ENCODE measurements around the gene ADAMTSL4. TPM values are rescaled to one million over a fixed set of nuclear protein-coding genes. Genes with fewer than 3 reads are reported as not detected.

ADAMTSL4 gene
- total and polyA plus RNA-seq, 9 of the 15 experiments (the other 6 are each of a cell fraction or from before 2014, with no cell fraction given) = 12.7 to 212 (median 35.6) TPM

DNA sequence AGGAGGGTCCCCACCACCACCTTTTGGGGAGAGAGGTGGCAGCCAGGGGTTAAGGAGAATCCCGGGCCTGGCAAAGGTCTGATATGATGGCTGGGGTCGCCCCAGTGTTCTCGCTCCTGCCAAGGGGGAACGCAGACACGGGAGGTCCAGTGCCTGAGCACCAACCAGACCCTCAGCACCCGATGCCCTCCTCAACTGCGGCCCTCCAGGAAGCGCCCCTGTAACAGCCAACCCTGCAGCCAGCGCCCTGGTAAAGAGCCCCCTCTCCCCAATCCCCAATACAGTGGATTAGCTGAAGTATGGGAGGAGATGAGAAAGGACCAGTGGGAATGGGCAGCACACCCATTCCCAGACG lies 10.4 kb downstream of the ADAMTSL4 start (continued):
- TF ChIP-seq, protein P1, sequence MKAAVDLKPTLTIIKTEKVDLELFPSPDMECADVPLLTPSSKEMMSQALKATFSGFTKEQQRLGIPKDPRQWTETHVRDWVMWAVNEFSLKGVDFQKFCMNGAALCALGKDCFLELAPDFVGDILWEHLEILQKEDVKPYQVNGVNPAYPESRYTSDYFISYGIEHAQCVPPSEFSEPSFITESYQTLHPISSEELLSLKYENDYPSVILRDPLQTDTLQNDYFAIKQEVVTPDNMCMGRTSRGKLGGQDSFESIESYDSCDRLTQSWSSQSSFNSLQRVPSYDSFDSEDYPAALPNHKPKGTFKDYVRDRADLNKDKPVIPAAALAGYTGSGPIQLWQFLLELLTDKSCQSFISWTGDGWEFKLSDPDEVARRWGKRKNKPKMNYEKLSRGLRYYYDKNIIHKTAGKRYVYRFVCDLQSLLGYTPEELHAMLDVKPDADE (conservative IDR thresholded peaks at IDR 0.05; ENCODE audit: control insufficient read depth, low read depth, low read length) = 0 out of 2 replicates have a peak, but pooled peaks have one; percentile 11
- no peak for TF ChIP-seq KAT7 (CRISPR knock-in tag; IDR thresholded peaks at IDR 0.05; ENCODE audit: borderline replicate concordance)
- no peak for TF ChIP-seq ELF1 (tag; IDR thresholded peaks at IDR 0.05)
- TF ChIP-seq RNF2 (IDR thresholded peaks at IDR 0.05) = no peak
- TF ChIP-seq PPARD (CRISPR knock-in tag; IDR thresholded peaks at IDR 0.05) = no peak
- TF ChIP-seq RBM25 (IDR thresholded peaks at IDR 0.05; ENCODE audit: low read depth, low read length, severe bottlenecking) = no peak
- no peak for TF ChIP-seq BRD4 (IDR thresholded peaks at IDR 0.05)
- no peak for TF ChIP-seq SP2 (IDR thresholded peaks at IDR 0.05; ENCODE audit: extremely low read depth, low read depth, low read length, poor library complexity, severe bottlenecking)
- 0 out of 2 replicates have a peak, but pooled peaks have one; percentile 33 for TF ChIP-seq ZNF143 (CRISPR knock-in tag; IDR thresholded peaks at IDR 0.05)
- TF ChIP-seq ETS2 (tag; IDR thresholded peaks at IDR 0.05; ENCODE audit: borderline replicate concordance, poor library complexity, severe bottlenecking) = no peak
- no peak for TF ChIP-seq ZFP36 (IDR thresholded peaks at IDR 0.05; ENCODE audit: low read depth, low read length, partially characterized antibody)
- TF ChIP-seq ZC3H4 (CRISPR knock-in tag; IDR thresholded peaks at IDR 0.05; ENCODE audit: borderline replicate concordance) = no peak
- peak; percentile 65 for TF ChIP-seq POLR2G (IDR thresholded peaks at IDR 0.05; ENCODE audit: low read depth, low read length)
- no peak for TF ChIP-seq MITF (IDR thresholded peaks at IDR 0.05)
- TF ChIP-seq CTBP1 (IDR thresholded peaks at IDR 0.05; ENCODE audit: borderline replicate concordance) = no peak
- no peak for TF ChIP-seq THRAP3 (IDR thresholded peaks at IDR 0.05; ENCODE audit: borderline replicate concordance)

Data from K562 (cell line).